AG08395 (cell line): ENCODE data around the gene EFS.

Experiments
- DNase-seq: peaks from one replicate; pipeline ENCODE4 v3.0.0; 2012; ENCODE audit warnings: mixed read lengths, low spot score

EFS gene

DNA sequence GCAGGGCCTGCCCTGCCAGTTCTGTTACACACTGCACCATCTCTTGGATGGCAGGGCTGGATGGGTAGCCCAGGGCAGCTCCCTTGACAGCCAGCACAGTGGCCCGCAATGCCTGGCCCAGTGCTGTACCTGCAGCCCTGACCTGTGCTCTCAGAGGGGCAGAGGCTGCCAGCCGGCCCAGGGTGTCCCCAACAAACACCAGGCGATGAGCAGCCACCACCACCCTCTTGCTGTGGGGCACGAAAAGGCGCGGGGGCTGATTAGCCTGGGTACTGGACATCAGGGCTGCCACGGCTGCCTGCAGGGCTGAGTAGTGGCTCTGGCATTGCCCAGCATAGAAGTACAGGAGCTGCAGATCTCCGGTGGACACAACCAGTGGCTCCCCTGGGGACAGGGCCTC is 7.7 kb downstream of the EFS start:
- no peak for DNase-seq

DNA sequence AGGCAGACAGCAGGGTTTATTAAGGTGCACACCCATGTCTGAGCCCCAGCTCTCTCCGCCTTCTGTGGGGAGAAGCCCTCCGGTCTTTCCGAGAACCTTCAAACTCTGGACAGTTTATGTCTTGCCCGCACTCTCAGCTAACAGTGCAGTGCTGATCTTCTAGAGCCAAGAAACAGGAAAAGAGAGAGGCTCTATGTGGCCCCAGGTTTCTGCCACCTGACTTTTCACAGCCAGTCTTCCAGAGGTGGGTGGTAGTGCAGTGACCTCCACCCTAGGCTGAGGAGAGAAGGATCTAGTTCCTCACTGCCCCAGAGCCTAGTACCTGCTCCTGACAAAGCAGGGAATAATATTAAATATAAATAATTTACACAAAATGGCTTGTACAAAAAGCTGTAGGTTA is 8.3 kb downstream of the EFS start:
- DNase-seq = no peak

DNA sequence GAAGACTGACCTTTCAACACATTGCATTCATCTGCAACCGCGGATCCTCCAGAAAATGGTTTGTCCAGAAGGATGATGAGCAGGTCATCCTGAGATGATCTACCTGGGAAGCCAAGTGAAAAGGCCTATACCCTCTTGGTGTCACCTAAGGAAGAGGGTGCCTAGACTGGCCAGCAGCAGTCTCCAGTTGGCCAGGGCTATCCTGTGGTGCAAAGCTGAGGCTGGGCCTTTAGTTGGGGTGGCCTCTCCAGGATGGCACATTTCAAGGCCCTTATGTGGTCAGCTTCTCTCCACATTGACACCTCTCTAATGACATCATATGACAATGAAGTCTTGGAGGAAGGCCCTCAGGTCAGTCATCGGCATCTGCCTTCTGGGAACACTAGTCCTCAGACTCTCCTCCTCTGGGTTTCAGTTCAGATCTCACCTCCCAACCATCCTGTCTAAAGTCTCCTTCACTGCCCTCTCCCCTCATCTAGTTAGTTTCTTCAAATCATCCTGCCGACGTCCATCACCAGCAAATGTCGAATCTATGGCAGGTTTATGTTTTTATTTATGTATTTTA is 9.0 kb downstream of the EFS start:
- DNase-seq = no peak

DNA sequence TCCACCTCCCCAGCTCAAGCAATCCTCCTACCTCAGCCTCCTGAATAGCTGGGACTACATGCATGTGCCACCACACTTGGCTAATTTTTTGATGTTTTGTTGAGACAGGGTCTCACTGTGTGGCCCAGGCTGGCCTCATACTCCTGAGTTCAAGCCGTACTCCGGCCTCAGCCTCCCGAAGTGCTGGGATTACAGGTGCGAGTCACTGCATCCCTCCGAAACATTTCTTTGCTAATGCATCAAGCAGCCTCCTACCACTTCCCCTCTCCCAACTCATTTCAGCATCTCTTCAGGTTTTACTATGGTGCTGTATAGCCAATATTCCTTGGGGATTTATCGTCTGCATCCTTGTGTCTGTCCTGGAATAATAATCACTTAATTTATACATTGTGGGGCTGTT is 10.0 kb downstream of the EFS start:
- no peak for DNase-seq

DNA sequence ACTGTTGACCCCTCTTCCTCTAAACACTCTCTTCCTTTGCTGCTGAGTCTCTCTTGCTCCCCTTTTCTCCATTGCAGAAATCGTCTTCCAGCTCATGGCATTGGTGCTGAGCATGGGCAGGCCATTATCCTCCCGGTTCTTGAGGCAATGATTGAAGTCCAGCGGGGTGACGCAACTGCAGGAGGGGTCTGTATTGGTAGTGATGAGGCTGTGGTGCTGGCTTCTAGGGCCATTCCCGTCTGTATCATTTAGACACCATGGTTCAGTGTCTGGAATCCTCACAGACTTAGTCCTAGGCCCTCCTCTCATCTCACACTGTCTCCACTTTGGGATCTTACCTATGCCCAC is 11.6 kb downstream of the EFS start:
- no peak for DNase-seq

DNA sequence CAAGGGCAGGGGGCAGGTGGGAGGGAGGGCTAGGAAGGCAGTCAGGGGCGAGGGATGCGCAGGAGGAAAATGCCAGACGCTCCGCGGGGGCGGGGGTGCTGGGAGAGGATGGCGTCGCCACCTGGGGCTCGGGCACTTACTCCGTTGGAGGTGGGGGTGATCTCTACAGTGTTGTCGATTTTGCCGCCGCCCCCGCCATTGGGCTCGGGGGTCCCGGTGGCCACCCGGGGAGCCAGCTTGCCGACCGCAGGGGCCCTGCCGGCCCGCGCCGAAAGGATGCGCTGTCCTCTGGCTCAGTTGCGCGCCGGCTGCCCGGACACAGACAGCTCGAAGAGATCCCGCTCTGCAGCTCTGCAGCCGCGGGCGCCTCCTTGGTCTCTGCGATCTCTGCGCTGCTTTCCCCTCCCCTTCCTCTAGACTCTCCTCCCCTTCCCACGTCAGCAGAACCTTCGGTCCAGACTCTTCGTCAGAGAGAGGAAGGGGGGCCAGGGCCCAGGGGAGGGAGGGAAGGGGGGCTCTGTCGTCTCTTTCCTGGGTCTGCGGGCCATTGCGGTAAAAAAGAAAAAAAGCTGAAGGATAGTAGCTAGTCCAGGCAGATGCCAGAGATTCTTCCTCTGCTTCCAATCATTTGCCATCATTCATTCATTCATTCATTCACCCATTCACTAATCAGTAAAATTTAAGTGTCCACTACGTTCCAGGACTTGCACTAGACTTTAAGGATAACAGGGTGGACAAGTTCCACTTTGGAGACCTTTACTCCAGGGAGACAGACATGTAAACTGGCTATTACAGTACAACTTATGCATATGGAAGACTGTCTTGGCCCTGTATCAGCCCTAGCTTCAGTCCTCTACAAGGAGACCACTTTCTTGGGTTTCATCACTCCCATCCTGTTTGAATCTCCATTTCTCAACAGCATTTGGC is 12.2 kb downstream of the EFS start, which contains the start of gene SLC22A17:
Gene SLC22A17, minus strand, starts transcription at position 382 of the 927 bp plus-strand sequence.
- peak; percentile 94 for DNase-seq

DNA sequence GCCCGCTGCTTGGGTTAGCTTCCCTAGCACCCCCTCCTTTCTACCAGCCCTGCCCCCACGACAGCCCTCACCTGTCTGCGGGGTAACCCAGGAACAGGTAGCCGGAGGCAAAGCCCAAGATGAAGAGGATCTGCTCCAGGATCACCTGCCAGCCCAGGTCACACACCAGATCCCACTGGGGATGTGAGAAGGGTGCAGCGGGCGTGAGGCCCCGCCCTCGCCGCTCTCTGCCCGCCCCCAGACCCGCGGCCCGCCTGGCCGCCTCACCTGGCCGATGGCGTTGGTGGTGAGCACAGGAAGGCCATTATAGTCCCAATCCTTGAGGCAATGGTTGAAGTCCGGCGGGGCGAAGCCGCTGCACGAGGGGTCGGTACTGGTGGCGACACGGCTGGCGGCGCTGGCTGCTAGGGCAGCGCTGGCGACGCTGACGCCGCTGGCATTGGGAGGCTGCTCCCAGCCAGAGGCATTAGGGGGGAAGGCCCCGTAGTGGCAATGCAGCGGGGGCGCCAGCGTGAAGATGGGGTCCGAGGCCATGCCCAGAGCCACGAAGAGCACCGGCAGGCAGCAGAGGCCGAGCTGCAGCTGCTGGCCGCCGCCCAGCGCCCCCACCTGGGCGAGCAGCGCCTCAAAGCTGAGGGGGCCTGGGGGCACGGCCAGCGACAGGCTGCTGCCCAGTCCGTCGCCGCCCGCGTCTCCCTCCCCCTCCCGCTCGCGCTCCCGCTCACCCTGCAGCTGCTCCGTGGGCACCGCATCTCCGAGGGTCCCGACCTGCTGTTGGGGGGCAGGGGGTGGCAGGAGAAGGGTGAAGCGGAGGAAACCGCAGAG is 13.1 kb downstream of the EFS start:
- DNase-seq = no peak

DNA sequence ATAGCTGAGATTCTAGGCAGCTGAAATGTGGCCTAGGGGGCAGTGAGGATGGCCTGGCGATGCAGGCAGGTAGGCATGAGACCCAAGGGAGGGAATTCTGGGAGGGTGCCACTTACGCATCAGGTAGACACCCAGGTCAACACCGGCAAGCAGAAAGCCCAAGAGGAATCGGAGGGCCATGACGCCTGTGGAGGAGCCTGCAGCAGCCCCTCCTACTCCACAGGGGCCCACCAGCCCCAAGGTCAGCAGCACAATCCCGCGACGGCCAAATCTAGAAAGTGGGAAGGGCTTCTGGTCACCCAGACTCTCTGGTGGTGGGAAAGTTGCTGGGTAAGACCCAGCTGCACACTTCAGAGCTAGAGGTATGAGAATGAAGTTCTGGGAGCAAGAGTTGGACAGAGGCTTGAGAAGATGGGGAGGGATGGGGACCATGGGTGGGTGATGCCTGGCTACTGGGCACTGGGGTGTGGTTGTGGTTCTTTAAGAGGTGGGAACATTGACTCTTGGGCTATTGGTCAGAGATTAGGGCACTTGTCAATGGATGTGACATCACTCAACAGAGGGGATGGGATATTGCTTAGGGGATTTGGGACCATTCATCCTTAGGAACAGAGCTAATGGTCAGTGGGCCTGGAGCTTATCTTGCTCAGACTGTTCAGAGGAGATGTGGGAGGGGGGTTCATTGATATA is 15.7 kb downstream of the EFS start:
- no peak for DNase-seq

DNA sequence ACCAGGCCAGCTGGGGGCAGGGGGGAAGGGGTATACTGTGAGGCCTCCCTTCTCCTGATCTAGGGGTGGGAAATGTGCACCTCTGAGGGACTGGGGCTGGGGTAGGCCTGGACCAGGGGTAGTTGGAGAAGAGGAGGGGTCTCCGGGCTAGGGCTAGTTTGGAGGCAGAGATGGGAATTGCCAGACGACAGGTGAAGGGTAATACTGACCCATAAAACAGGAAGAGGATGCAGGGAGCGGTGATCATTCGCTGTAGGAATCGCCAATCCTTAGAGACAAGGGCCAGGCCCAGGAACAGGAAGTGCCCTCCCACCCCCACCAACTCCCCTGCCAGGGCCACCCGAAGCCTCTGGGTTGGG is 16.7 kb downstream of the EFS start:
- DNase-seq = no peak

DNA sequence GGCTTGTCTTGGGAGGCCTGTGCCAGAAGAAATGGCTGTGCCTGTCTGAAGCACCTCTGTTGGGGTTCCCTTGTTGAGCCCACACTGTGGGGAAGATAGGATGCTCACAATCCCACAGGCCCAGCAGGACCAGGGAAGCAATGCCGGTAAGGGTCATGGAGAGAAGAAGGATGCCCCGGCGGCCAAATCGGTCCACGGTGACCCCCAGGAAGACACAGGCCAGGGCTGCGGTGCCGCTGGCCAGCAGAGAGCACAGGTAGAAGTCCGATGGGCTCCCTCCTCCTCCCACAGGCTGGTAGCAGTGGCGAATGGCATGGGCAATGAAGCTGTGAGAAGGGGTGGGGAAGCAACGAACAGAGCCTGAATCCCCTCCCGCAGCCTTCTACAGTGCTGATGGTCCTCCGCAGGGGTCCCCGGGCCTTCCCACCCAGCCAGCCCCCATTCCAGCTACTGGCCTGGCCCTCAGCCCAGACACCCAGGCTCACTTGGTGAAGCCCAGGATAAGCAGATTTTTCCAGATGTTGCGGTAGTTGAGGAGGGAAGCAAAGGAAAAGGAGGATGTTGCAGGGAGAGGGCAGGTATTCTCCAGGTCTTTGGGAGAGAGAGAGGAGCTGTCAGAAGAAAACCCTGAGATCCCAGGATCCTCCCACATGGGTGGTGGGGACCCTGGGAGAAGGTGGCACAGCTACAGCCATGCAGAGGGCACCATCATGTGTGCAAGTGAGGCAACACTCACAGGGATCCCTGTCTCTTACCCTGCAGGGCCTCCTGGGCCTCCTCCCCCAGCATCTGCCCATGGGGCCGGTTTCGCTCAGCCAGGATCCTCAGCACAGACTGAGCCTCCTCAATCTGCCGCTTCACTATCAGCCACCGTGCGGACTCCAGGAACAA is 17.3 kb downstream of the EFS start:
- no peak for DNase-seq

DNA sequence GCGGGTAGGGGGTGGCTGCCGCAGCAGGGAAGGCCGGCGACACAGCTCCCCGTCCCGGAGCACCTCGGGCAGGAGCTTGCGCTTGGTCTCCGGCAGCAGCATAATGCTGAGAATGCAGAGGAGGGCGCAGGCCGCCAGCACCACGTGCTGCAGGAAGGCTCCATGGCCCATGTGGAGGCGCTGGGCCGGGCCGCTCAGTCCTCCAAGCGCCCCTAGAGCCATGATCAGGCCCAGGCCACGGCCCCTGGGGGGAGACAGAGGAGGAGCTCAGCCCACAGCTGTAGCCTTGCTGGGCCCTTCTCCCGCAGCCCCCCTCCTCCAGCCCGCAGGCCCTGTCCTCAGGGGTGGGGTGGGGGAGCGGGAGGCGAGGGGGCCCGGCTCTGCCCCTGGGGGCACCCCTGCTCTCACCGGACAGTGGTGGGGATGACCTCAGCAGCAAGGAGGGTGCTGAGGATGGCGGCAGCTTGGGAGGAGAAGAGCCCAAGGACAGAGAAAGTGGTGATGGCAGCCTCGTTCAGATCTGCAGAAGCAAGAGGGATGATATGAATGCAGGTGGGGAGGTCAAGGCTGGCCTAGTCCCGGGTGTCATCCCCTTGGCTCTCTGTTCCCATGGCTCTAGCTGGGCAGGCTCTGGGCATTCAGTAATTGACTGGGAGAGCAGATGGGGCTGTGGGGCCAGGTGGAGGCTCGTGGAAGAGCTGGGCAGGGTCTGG is 18.1 kb downstream of the EFS start:
- DNase-seq = no peak

DNA sequence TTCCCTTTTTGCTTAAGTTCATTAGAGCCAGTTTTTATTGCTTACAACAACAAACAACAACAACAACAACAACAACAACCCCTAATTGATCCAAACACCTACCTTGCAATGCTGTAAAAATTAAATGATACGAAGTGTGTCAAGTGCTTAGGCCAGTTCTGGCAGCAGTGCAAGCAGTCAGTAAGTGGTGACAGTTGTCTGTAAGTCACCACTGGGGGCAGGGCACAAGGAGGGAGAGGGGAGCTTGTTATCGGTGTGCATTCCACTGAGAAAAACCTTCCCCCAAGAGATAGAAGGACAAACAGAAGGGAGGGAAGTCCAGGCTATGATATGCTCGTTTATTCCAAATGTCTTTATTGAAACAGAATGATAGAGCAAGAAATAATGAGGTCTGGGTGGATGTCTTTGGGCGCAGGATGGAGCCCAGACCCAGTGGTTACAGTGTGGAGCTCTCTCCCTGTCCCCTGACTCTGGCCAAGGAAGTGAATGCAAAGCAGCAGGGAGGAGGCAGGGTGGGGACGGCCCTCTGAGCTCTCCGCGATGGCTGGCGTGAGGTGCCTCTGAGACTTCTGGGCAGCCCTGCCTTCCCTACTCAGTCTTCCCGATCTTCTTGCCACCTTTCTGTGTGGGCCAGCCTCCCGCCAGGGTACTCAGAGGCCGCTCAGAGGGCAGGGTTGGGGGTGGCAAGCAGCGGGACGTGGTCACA is 18.8 kb downstream of the EFS start:
- no peak for DNase-seq

DNA sequence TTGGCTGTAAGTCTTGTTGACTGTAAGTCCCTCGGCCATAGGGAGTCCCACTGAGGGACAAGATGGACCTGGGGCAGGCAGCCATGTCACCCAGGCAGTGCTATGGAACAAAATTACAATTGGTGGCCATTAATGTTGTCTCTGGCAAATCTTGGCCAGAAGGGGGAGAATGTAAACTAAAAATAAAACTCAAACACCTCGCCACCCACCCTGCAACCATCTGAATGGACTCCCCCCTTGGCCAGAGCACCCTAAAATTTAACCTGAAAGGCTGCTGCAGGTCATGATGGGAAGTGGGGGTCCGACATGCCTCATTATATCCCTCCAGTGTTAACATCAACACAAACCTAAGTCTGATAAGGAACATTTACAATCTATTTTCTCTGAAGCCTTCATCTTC is 20.5 kb downstream of the EFS start:
- DNase-seq = no peak

DNA sequence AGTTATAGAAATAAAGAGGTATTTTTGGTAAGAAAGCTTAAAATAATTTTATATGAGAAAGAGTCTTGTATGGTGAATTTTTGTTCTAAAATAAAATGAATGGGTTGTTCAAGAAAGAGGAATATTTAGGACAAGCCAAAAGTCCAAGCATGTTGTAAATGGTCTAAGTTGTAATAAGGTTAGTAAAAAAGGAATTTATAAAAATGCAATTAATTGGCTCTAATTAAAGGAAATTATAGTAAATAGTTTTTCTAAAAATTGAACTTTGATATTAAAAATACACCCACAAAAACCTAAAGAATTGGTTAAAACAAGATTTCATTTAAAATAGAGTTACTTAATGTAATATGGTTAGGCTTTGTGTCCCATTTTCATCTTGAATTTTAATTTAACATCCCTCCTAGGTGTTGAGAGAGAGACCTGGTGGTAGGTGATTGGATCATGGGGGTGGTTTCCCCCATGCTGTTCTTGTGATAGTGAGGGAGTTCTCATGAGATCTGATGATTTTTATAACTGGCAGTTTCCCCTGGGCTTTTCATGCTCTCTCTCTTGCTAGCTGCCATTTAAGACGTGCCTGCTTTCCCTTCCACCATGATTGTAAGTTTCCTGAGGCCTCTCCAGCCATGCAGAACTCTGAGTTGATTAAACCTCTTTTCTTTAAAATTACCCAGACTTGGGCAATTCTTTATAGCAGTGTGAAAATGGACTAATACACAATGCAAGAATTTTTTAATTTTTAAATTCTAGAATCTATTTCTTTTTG is 25.3 kb downstream of the EFS start:
- DNase-seq = no peak

DNA sequence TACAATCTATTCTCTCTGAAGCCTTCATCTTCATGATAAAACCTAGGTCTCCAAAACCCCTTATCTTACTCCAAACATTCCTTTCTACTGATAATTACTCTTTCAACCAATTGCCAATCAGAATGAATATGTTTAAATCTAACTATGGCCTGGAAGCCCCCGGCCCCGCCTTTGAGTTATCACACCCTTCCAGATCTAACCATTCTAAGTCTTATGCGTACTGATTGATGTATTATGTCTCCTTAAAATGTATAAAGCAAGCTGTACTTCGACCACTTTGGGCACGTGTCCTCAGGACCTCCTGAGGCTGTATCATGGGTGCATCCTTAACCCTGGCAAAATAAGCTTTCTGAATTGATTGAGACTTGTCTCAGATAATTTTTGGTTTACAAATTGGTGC is 29.3 kb downstream of the EFS start:
- no peak for DNase-seq

DNA sequence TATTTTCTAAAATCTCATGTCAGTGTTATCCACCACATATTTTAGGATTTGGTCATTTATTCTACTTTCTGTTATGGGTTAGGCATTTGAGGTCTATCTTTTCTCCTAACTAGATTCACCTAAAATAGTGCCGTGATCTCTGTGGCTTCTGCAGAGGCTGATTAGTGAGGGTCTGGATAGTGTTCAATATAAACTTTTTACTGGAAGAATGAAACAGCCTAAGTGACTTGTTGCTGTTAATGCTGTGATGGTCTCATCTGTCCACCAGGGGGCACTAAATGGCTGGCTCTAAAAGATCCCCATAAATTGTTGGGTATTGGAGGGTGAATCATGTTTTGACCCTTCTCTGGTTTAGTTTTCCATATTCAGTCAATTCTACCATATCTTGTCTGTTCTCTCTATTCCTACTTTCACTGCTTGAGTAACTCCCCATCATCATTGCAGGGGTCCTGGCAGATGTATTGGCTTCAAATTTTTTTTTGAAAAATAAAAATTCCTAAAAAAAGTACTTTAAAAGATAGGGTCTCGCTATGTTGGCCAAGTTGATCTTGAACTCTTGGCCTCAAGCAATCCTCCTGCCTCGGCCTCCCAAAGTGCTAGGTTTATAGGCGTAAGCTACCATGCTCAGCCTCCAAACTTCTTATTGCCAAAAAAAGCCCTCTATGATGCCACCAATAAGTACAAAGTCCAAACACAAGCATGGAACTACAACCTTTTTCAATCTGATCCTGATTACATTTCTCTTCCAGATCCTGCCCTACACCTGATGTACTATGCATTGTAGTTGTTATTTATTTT is 36.8 kb downstream of the EFS start:
- peak; percentile 85 for DNase-seq

DNA sequence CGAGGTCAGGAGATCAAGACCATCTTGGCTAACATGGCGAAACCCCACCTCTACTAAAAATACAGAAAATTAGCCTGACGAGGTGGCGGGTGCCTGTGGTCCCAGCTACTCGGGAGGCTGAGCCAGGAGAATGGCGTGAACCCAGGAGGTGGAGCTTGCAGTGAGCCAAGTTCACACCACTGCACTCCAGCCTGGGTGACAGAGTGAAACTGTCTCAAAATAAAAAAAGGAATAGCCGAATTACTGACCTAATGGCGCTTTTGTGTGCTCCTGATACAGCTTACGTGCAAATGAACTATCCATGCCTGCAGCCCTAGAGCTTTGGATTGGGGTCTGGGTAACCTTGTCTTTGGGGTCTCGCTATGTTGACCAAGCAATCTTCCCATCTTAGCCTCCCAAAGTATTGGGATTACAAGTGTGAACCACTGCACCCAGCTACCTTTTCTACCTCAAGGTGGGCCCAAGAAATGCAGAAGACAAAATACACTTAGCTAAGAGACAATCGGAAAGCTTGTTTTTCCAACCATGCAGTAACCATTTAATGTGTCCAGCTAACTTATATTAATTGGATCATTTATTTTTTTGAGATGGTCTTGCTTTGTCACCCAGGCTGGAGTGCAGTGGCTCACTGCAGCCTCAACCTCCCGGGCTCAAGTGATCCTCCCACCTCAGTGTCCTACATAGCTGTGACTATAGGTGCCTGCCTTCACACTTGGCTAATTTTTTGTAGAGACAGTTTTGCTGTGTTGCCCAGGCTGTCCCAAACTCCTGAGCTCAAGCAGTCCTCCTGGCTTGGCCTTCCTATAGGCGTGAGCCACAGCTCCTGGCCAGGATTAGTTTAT is 38.3 kb downstream of the EFS start:
- no peak for DNase-seq
